HCT116 (cell line): ENCODE data around the gene UFD1. TPM values are rescaled to one million over a fixed set of nuclear protein-coding genes. Genes with fewer than 3 reads are reported as not detected.

Experiments used
- ATAC-seq: fragments of 200-7000 bp; cut with Tn5 transposase; 2 replicates; pipeline ENCODE4 v1.9.1; 2020; ENCODE audit warnings: mild to moderate bottlenecking, moderate library complexity
- BruUV-seq: library from RNA; stranded (reverse); fragments of 400-500 nt; replicated peaks from 2 replicates; lab custom pipeline; 2021; lab: Mats Ljungman, UMichigan
- CTCF ChIA-PET: fragments of 300-600 bp; sonication (Branson Sonifier 250); formaldehyde crosslinking; loops from one replicate; lab custom pipeline; 2021; ENCODE audit warnings: antibody characterized with exemption; lab: Charles Lee
- POLR2A ChIA-PET: fragments of 300-600, 350-600 bp; sonication (Branson Sonifier 250); formaldehyde crosslinking; loops from one replicate; lab custom pipeline; 2021; ENCODE audit warnings: antibody characterized with exemption; lab: Charles Lee
- RAD21 ChIA-PET, 2 experiments: fragments of 300-600 bp; sonication (Branson Sonifier 250); formaldehyde crosslinking; loops; one replicate each; lab custom pipeline; 2023; ENCODE audit warnings: low total read pairs in 2 of 2; ENCODE audit not compliant: uncharacterized antibody in 2 of 2, unreplicated experiment in 2 of 2, low non-redundant PET in 1 of 2; lab: Charles Lee
- DNase-seq: peaks from one replicate; pipeline ENCODE4 v3.0.0-alpha.2; 2010; ENCODE audit warnings: low read depth, low spot score
- H2AFZ ChIP-seq: fragments of 200-600 bp; shearing (Covaris generic), sonication (generic); 2 replicates; pipeline ENCODE4 v1.6.1; 2017; ENCODE audit warnings: low read depth, mixed run types, mixed read lengths, antibody characterized with exemption, low read length; ENCODE audit not compliant: poor library complexity, severe bottlenecking
- H3K27ac ChIP-seq: 2 replicates; pipeline ENCODE4 v1.5.1; 2012; ENCODE audit warnings: low read depth, low read length
- H3K27me3 ChIP-seq: fragments of 200-600 bp; sonication (generic); 2 replicates; pipeline ENCODE4 v1.6.1; 2016; ENCODE audit warnings: mixed run types, low read length, mixed read lengths; ENCODE audit not compliant: insufficient read depth
- H3K36me3 ChIP-seq, 2 experiments: fragments of 200-500 bp in 1 of 2; fragments of 200-600 bp in 1 of 2; sonication (Bioruptor generic) in 1 of 2; sonication (generic) in 1 of 2; 2 replicates each; pipeline versions ENCODE4 v1.5.1 to v1.6.1; 2014 to 2016; ENCODE audit warnings: low read length in 2 of 2, inconsistent platforms in 1 of 2, mixed read lengths in 1 of 2, mixed run types in 1 of 2; ENCODE audit not compliant: insufficient read depth in 2 of 2, control insufficient read depth in 1 of 2
- H3K4me1 ChIP-seq, 2 experiments: fragments of 200-600 bp in 1 of 2; sonication (generic) in 1 of 2; 2 replicates each; pipeline versions ENCODE4 v1.5.1 to v1.6.1; 2012 to 2017; ENCODE audit warnings: low read length in 2 of 2, inconsistent platforms in 1 of 2, mild to moderate bottlenecking in 1 of 2, mixed read lengths in 1 of 2, mixed run types in 1 of 2, moderate library complexity in 1 of 2; ENCODE audit not compliant: insufficient read depth in 2 of 2, control insufficient read depth in 1 of 2
- H3K4me2 ChIP-seq: fragments of 200-600 bp; sonication (generic); 2 replicates; pipeline ENCODE4 v1.6.1; 2017; ENCODE audit warnings: mixed run types, low read length, mixed read lengths
- H3K4me3 ChIP-seq, 2 experiments: fragments of 200-600 bp in 1 of 2; sonication (generic) in 1 of 2; replicated peaks in 1 of 2; 2 replicates each; pipeline ENCODE4 v1.5.1; 2011 to 2016; ENCODE audit warnings: low read length in 2 of 2, control low read depth in 1 of 2, low read depth in 1 of 2, mild to moderate bottlenecking in 1 of 2, mixed read lengths in 1 of 2, mixed run types in 1 of 2
- H3K79me2 ChIP-seq: fragments of 200-600 bp; sonication (generic); 2 replicates; pipeline ENCODE4 v1.6.1; 2017; ENCODE audit warnings: mild to moderate bottlenecking, mixed run types, low read length, moderate library complexity, mixed read lengths; ENCODE audit not compliant: insufficient read depth
- H3K9ac ChIP-seq: fragments of 200-600 bp; sonication (generic); 2 replicates; pipeline ENCODE4 v1.6.1; 2016; ENCODE audit warnings: low read length, mixed read lengths
- H3K9me2 ChIP-seq: fragments of 200-600 bp; sonication (generic), shearing (Covaris generic); 2 replicates; pipeline ENCODE4 v1.6.1; 2017; ENCODE audit warnings: mixed run types, mild to moderate bottlenecking, moderate library complexity; ENCODE audit not compliant: insufficient read depth
- H3K9me3 ChIP-seq, 2 experiments: fragments of 200-500 bp in 1 of 2; fragments of 200-600 bp in 1 of 2; sonication (Bioruptor generic) in 1 of 2; sonication (generic) in 1 of 2; 2 replicates each; pipeline ENCODE4 v1.6.1; 2014 to 2017; ENCODE audit warnings: low read length in 2 of 2, mixed read lengths in 2 of 2, inconsistent platforms in 1 of 2, low read depth in 1 of 2, mild to moderate bottlenecking in 1 of 2, mixed run types in 1 of 2, moderate library complexity in 1 of 2; ENCODE audit not compliant: control insufficient read depth in 1 of 2, insufficient read depth in 1 of 2
- H4K20me1 ChIP-seq: fragments of 200-600 bp; sonication (generic), shearing (Covaris generic); 2 replicates; pipeline ENCODE4 v1.6.1; 2017; ENCODE audit warnings: mixed run types, mild to moderate bottlenecking, moderate library complexity; ENCODE audit not compliant: insufficient read depth
- CBX3 ChIP-seq: IDR thresholded peaks from 2 replicates; pipeline ENCODE4 v1.6.1; 2012; ENCODE audit warnings: low read depth
- ELF1 ChIP-seq: IDR thresholded peaks from 2 replicates; pipeline ENCODE4 v1.6.1; 2012; ENCODE audit warnings: low read depth, borderline replicate concordance
- POLR2A ChIP-seq: IDR thresholded peaks from 2 replicates; pipeline ENCODE4 v1.7.0; 2011; ENCODE audit warnings: borderline replicate concordance; ENCODE audit not compliant: insufficient read depth, insufficient read length; ENCODE audit errors: extremely low read depth
- SP1 ChIP-seq: IDR thresholded peaks from 2 replicates; pipeline ENCODE4 v1.6.1; 2012; ENCODE audit warnings: low read depth
- SRF ChIP-seq: IDR thresholded peaks from 2 replicates; pipeline ENCODE4 v1.6.1; 2012; ENCODE audit warnings: low read depth
- TCF7L2 ChIP-seq: IDR thresholded peaks from 2 replicates; pipeline ENCODE4 v1.7.0; 2011; ENCODE audit warnings: borderline replicate concordance, inconsistent platforms; ENCODE audit not compliant: insufficient read depth, insufficient read length; ENCODE audit errors: extremely low read depth
- ZNF274 ChIP-seq: fragments of 200-500 bp; sonication (Bioruptor generic); IDR thresholded peaks from 2 replicates; pipeline ENCODE4 v1.6.1; 2014; ENCODE audit warnings: mild to moderate bottlenecking, low read depth, low read length, inconsistent platforms
- intact Hi-C: fragments of 100-400 bp; cut with micrococcal nuclease; formaldehyde crosslinking; loops from 2 replicates; pipeline ENCODE4 v1.10.0; 2022
- total RNA-seq: library from RNA; stranded (reverse); gene quantifications from one replicate; pipeline ENCODE4 v1.2.1, GENCODE V29; 2021; ENCODE audit not compliant: unreplicated experiment
- TF ChIP-seq, protein P1 (sequence below): IDR thresholded peaks from 2 replicates; pipeline ENCODE4 v1.6.1; 2012; ENCODE audit warnings: low read depth
- TF ChIP-seq, protein P2 (sequence below): IDR thresholded peaks from 2 replicates; pipeline ENCODE4 v1.6.1; 2011; ENCODE audit warnings: mild to moderate bottlenecking, low read length, moderate library complexity; ENCODE audit not compliant: insufficient replicate concordance; ENCODE audit errors: extremely low read depth

UFD1 gene
- total RNA-seq, 1 experiment from 2014 or later: 97.5 TPM

DNA sequence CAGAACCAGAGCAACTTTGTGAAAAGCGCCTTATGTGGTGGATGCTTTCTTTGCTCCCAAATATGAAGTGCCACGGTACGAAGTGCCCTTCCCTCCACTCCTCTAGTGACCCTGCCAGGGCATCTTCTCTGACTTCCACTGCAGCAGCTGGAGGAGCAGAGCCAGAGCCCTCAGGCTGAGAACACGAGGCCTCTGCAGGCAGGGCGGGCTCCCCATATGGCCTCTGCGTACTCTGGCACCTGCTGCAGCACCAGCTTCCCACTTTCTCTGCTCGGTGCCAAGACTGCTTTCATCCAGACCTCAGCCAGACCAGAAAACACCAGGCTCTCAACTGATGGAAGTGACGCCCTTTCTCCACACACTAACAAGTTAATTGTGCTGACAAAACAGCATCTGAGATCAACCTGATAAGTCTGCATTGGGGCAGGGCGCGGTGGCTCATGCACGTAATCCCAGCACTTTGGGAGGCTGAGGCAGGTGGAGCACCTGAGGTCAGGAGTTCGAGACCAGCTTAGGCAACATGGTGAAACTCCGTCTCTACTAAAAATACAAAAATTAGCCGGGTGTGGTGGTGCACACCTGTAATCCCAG is 12.8 kb downstream of the UFD1 start:
- ChIA-PET CTCF (no interaction called here), RAD21 (no interaction called here), POLR2A (interaction anchor here (1.1 kb wide), 1 partner anchor 13 kb away, joined by 3 read pairs; the partner anchor contains the start of gene CDC45)
- BruUV-seq: no TSS peak
- H3K4me2 ChIP-seq: no peak overlapping the region
- no peak for ATAC-seq
- H4K20me1 ChIP-seq: no peaks in the 10 kb centered on the region
- no peak overlapping the region for H3K9ac ChIP-seq
- H3K27me3 ChIP-seq: no peaks in the 10 kb centered on the region
- DNase-seq: no peak
- H2AFZ ChIP-seq: no peak overlapping the region
- H3K79me2 ChIP-seq: peaks cover 21% of the 10 kb centered on the region
- H3K4me3 ChIP-seq: no peak overlapping the region
- H3K9me2 ChIP-seq: no peaks in the 10 kb centered on the region
- no peaks in the 10 kb centered on the region for H3K4me1 ChIP-seq
- no peak overlapping the region for H3K27ac ChIP-seq
- TF ChIP-seq ELF1 (no peak), TCF7L2 (no peak), POLR2A (no peak), SRF (no peak), CBX3 (no peak), SP1 (no peak), ZNF274 (no peak)
- TF ChIP-seq, protein P1, sequence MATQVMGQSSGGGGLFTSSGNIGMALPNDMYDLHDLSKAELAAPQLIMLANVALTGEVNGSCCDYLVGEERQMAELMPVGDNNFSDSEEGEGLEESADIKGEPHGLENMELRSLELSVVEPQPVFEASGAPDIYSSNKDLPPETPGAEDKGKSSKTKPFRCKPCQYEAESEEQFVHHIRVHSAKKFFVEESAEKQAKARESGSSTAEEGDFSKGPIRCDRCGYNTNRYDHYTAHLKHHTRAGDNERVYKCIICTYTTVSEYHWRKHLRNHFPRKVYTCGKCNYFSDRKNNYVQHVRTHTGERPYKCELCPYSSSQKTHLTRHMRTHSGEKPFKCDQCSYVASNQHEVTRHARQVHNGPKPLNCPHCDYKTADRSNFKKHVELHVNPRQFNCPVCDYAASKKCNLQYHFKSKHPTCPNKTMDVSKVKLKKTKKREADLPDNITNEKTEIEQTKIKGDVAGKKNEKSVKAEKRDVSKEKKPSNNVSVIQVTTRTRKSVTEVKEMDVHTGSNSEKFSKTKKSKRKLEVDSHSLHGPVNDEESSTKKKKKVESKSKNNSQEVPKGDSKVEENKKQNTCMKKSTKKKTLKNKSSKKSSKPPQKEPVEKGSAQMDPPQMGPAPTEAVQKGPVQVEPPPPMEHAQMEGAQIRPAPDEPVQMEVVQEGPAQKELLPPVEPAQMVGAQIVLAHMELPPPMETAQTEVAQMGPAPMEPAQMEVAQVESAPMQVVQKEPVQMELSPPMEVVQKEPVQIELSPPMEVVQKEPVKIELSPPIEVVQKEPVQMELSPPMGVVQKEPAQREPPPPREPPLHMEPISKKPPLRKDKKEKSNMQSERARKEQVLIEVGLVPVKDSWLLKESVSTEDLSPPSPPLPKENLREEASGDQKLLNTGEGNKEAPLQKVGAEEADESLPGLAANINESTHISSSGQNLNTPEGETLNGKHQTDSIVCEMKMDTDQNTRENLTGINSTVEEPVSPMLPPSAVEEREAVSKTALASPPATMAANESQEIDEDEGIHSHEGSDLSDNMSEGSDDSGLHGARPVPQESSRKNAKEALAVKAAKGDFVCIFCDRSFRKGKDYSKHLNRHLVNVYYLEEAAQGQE: no peak
- TF ChIP-seq, protein P2, sequence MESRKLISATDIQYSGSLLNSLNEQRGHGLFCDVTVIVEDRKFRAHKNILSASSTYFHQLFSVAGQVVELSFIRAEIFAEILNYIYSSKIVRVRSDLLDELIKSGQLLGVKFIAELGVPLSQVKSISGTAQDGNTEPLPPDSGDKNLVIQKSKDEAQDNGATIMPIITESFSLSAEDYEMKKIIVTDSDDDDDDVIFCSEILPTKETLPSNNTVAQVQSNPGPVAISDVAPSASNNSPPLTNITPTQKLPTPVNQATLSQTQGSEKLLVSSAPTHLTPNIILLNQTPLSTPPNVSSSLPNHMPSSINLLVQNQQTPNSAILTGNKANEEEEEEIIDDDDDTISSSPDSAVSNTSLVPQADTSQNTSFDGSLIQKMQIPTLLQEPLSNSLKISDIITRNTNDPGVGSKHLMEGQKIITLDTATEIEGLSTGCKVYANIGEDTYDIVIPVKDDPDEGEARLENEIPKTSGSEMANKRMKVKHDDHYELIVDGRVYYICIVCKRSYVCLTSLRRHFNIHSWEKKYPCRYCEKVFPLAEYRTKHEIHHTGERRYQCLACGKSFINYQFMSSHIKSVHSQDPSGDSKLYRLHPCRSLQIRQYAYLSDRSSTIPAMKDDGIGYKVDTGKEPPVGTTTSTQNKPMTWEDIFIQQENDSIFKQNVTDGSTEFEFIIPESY: no peak
- peaks cover 57 to 65% of the 10 kb centered on the region in 2 experiments for H3K36me3 ChIP-seq
- intact Hi-C loops: no loop called here
- no peaks in the 10 kb centered on the region for H3K9me3 ChIP-seq
